OCI-LY3 (cell line): ENCODE measurements around the gene RRN3.

Experiments used
- H2AFZ ChIP-seq: fragments of 200-600, 300-600 bp; shearing (Covaris generic); 2 replicates; pipeline ENCODE4 v1.6.0; 2014; ENCODE audit warnings: antibody characterized with exemption, low read depth, low read length
- H3K27ac ChIP-seq: fragments of 200-600, 300-600 bp; sonication (generic); 2 replicates; pipeline ENCODE4 v1.5.1; 2014; ENCODE audit warnings: mild to moderate bottlenecking, low read length, moderate library complexity, mixed read lengths
- H3K27me3 ChIP-seq: fragments of 200-600, 300-600 bp; sonication (generic); 2 replicates; pipeline ENCODE4 v1.6.1; 2014; ENCODE audit warnings: low read depth, low read length, mixed read lengths
- H3K36me3 ChIP-seq: fragments of 200-600, 300-600 bp; sonication (generic); replicated peaks from 2 replicates; pipeline ENCODE3; 2014; ENCODE audit warnings: low read depth, low read length, mixed read lengths
- H3K4me1 ChIP-seq: fragments of 300-600, 200-600 bp; sonication (generic); 2 replicates; pipeline ENCODE4 v1.6.1; 2014; ENCODE audit warnings: low read length, mixed read lengths
- H3K4me2 ChIP-seq: fragments of 200-600, 300-600 bp; sonication (generic); 2 replicates; pipeline ENCODE4 v1.6.1; 2014; ENCODE audit warnings: low read length, mixed read lengths
- H3K4me3 ChIP-seq: fragments of 300-600, 200-600 bp; sonication (generic); 2 replicates; pipeline ENCODE4 v1.5.1; 2014; ENCODE audit warnings: antibody characterized with exemption, mild to moderate bottlenecking, low read length, moderate library complexity
- H3K79me2 ChIP-seq: fragments of 300-600, 200-600 bp; shearing (Covaris generic); 2 replicates; pipeline ENCODE4 v1.6.1; 2014; ENCODE audit warnings: mild to moderate bottlenecking, low read length, mixed read lengths
- H3K9ac ChIP-seq: fragments of 300-600, 200-600 bp; shearing (Covaris generic); 2 replicates; pipeline ENCODE4 v1.6.0; 2014; ENCODE audit warnings: mild to moderate bottlenecking, low read length, moderate library complexity
- H3K9me3 ChIP-seq: fragments of 200-600, 300-600 bp; shearing (Covaris generic); 2 replicates; pipeline ENCODE4 v1.6.1; 2014; ENCODE audit warnings: low read length, mixed read lengths; ENCODE audit not compliant: insufficient read depth
- H4K20me1 ChIP-seq: fragments of 200-600, 300-600 bp; sonication (generic); 2 replicates; pipeline ENCODE4 v1.6.1; 2016; ENCODE audit warnings: low read length, mixed read lengths; ENCODE audit not compliant: insufficient read depth
- EZH2phosphoT487 ChIP-seq: fragments of 200-600 bp; shearing (Covaris generic); IDR thresholded peaks from 2 replicates; pipeline ENCODE4 v1.6.1; 2018; ENCODE audit warnings: antibody characterized with exemption, mixed run types, low read depth
- TF ChIP-seq, protein P1 (sequence below): fragments of 200-600, 300-600 bp; sonication (generic); IDR thresholded peaks from 2 replicates; pipeline ENCODE4 v1.5.1; 2014; ENCODE audit warnings: antibody characterized with exemption, low read length, low read depth

Gene RRN3

DNA sequence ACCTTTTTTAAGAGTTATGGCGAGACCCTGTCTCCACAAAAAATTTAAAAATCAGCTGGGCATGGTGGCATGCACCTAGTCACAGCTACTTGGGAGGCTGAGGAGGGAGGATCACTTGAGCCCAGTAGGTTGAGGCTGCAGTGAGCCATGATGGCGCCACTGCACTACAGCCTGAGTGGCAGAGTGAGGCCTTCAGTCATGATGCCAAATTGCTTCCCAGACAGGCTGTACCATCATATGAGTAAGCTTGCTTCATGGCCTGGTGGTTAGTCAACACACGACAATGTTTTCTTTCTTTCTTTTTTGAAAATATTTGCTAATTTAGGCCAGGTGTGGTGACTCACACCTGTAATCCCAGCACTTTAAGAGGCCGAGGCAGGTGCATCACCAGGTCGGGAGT lies 50.7 kb downstream of the RRN3 start:
- Histone ChIP-seq H3K79me2 (no peaks in the 10 kb centered on the region), H2AFZ (no peak overlapping the region), H3K4me1 (no peaks in the 10 kb centered on the region), H4K20me1 (no peaks in the 10 kb centered on the region), H3K4me2 (no peak overlapping the region), H3K4me3 (no peak overlapping the region), H3K36me3 (peaks cover 22% of the 10 kb centered on the region), H3K27me3 (no peaks in the 10 kb centered on the region), H3K9me3 (no peaks in the 10 kb centered on the region), H3K27ac (no peak overlapping the region), H3K9ac (no peak overlapping the region)
- TF ChIP-seq, protein P1, sequence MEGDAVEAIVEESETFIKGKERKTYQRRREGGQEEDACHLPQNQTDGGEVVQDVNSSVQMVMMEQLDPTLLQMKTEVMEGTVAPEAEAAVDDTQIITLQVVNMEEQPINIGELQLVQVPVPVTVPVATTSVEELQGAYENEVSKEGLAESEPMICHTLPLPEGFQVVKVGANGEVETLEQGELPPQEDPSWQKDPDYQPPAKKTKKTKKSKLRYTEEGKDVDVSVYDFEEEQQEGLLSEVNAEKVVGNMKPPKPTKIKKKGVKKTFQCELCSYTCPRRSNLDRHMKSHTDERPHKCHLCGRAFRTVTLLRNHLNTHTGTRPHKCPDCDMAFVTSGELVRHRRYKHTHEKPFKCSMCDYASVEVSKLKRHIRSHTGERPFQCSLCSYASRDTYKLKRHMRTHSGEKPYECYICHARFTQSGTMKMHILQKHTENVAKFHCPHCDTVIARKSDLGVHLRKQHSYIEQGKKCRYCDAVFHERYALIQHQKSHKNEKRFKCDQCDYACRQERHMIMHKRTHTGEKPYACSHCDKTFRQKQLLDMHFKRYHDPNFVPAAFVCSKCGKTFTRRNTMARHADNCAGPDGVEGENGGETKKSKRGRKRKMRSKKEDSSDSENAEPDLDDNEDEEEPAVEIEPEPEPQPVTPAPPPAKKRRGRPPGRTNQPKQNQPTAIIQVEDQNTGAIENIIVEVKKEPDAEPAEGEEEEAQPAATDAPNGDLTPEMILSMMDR, result no peak
- TF ChIP-seq EZH2phosphoT487, result no peak

DNA sequence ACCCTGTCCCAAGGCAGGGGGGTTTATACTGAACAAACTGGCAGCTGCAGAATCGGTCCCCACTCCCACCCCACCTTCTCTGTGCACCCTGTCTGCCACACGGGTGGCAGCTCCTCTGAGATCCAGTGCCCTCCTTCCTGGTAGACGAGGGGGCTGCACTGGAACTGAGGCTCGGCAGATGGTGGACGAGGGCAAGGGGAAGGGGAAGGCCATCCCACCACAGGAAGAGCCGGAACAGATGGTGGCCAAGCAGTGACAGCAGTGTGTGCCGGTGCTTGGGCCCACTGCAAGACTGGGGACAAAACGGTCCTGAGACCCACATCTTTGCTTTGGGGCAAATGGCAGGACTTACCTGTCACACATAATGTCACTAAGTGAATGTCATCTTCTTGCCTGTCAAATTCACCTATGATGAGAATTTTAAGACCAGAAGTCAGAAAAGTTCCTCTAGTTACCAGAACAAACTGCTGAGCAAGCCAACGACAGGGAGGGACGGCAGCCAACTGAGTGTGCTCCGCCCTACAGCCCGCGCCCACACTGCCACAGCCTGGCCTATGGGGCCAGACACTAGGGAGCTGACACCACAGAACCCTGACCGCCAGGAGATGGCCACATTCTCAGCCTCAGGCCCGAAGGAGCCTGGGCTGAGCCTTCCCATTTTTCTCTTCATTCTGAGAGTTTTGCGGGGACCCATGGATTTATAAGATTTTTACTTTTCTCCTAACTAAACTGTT lies 52.6 kb downstream of the RRN3 start:
- Histone ChIP-seq H3K9ac (no peak overlapping the region), H3K9me3 (no peaks in the 10 kb centered on the region), H3K4me2 (no peak overlapping the region), H3K27me3 (no peaks in the 10 kb centered on the region), H3K4me3 (no peak overlapping the region), H2AFZ (no peak overlapping the region), H3K27ac (no peak overlapping the region), H4K20me1 (no peaks in the 10 kb centered on the region), H3K79me2 (no peaks in the 10 kb centered on the region), H3K4me1 (no peaks in the 10 kb centered on the region), H3K36me3 (peaks cover 31% of the 10 kb centered on the region)
- TF ChIP-seq EZH2phosphoT487, result no peak
- TF ChIP-seq, protein P1, result no peak

GRCh38 chr16:15038689-15039088 lies 55.4 kb downstream of the RRN3 start:
- H3K4me2 ChIP-seq, result no peak overlapping the region
- no peaks in the 10 kb centered on the region for H3K79me2 ChIP-seq
- TF ChIP-seq, protein P1, result no peak
- no peak for TF ChIP-seq EZH2phosphoT487
- no peaks in the 10 kb centered on the region for H4K20me1 ChIP-seq
- H3K4me1 ChIP-seq, result no peaks in the 10 kb centered on the region
- H3K9me3 ChIP-seq, result no peaks in the 10 kb centered on the region
- no peak overlapping the region for H2AFZ ChIP-seq
- no peak overlapping the region for H3K9ac ChIP-seq
- H3K27ac ChIP-seq, result no peak overlapping the region
- H3K4me3 ChIP-seq, result no peak overlapping the region
- H3K27me3 ChIP-seq, result no peaks in the 10 kb centered on the region
- H3K36me3 ChIP-seq, result peaks cover 44% of the 10 kb centered on the region

- no peak overlapping the region for H3K4me2 ChIP-seq
- H2AFZ ChIP-seq, result no peak overlapping the region
- no peak for TF ChIP-seq EZH2phosphoT487
- TF ChIP-seq, protein P1, result no peak
- peaks cover 51% of the 10 kb centered on the region for H3K36me3 ChIP-seq
- no peak overlapping the region for H3K9ac ChIP-seq
- H3K9me3 ChIP-seq, result no peaks in the 10 kb centered on the region
- no peaks in the 10 kb centered on the region for H3K4me1 ChIP-seq
- H3K79me2 ChIP-seq, result no peaks in the 10 kb centered on the region
- H4K20me1 ChIP-seq, result no peaks in the 10 kb centered on the region
- H3K27me3 ChIP-seq, result no peaks in the 10 kb centered on the region
- H3K27ac ChIP-seq, result no peak overlapping the region
- H3K4me3 ChIP-seq, result no peak overlapping the region
Measured at GRCh38 chr16:15037745-15038144, 56.3 kb downstream of the RRN3 start.
